Loucy (cell line): ENCODE results near the gene EVX1.
A peak's percentile ranks its signal among the peaks of the same experiment; 100 is the strongest.

Experiments used
- H2AFZ ChIP-seq: fragments of 200-600 bp; sonication (generic); 2 replicates; pipeline ENCODE4 v1.6.0; 2016; ENCODE audit warnings: antibody characterized with exemption, mild to moderate bottlenecking, low read length, moderate library complexity
- H3F3A ChIP-seq: fragments of 200-600 bp; 2 replicates; pipeline ENCODE4 v1.6.0; 2016; ENCODE audit warnings: antibody characterized with exemption, low read depth, mild to moderate bottlenecking
- H3K27me3 ChIP-seq: fragments of 200-600 bp; sonication (generic); 2 replicates; pipeline ENCODE4 v1.6.1; 2014; ENCODE audit warnings: low read length, mild to moderate bottlenecking; ENCODE audit not compliant: insufficient read depth, poor library complexity, severe bottlenecking
- H3K36me3 ChIP-seq: fragments of 200-600 bp; sonication (generic); 2 replicates; pipeline ENCODE4 v1.6.1; 2016; ENCODE audit warnings: low read length; ENCODE audit not compliant: insufficient read depth
- H3K4me1 ChIP-seq: fragments of 200-600 bp; sonication (generic); 2 replicates; pipeline ENCODE4 v1.5.1; 2014; ENCODE audit warnings: low read length, mild to moderate bottlenecking; ENCODE audit not compliant: insufficient read depth, poor library complexity, severe bottlenecking
- H3K4me2 ChIP-seq: fragments of 200-600 bp; sonication (generic); 2 replicates; pipeline ENCODE4 v1.6.0; 2014; ENCODE audit warnings: antibody characterized with exemption, low read length, low read depth, mild to moderate bottlenecking; ENCODE audit not compliant: poor library complexity, severe bottlenecking
- H3K4me3 ChIP-seq: fragments of 200-600 bp; sonication (generic); 2 replicates; pipeline ENCODE4 v1.5.1; 2014; ENCODE audit warnings: low read length, mild to moderate bottlenecking, mixed read lengths; ENCODE audit not compliant: poor library complexity, severe bottlenecking
- H3K79me2 ChIP-seq: fragments of 200-600 bp; sonication (generic); 2 replicates; pipeline ENCODE4 v1.6.1; 2014; ENCODE audit warnings: low read length; ENCODE audit not compliant: insufficient read depth
- H3K9ac ChIP-seq: fragments of 200-600 bp; sonication (generic); 2 replicates; pipeline ENCODE4 v1.6.0; 2014; ENCODE audit warnings: mild to moderate bottlenecking, low read depth, low read length, moderate library complexity; ENCODE audit not compliant: poor library complexity, severe bottlenecking
- H3K9me2 ChIP-seq: fragments of 200-600 bp; sonication (generic); replicated peaks from 2 replicates; pipeline ENCODE4 v1.6.1; 2016; ENCODE audit warnings: low read depth, low read length, mixed read lengths
- H3K9me3 ChIP-seq: fragments of 200-600 bp; sonication (generic); 2 replicates; pipeline ENCODE4 v1.6.1; 2014; ENCODE audit warnings: mild to moderate bottlenecking, antibody characterized with exemption, low read length, low read depth; ENCODE audit not compliant: insufficient read depth
- H4K20me1 ChIP-seq: fragments of 200-600 bp; sonication (generic); 2 replicates; pipeline ENCODE4 v1.6.0; 2014; ENCODE audit warnings: antibody characterized with exemption, low read length, mild to moderate bottlenecking; ENCODE audit not compliant: insufficient read depth, poor library complexity, severe bottlenecking
- CTCF ChIP-seq: fragments of 200-600 bp; sonication (generic); conservative IDR thresholded peaks from 2 replicates; pipeline ENCODE4 v1.5.1; 2014; ENCODE audit warnings: mild to moderate bottlenecking, antibody characterized with exemption, low read length
- EZH2phosphoT487 ChIP-seq: fragments of 200-600 bp; IDR thresholded peaks from 2 replicates; pipeline ENCODE4 v1.6.1; 2018; ENCODE audit warnings: antibody characterized with exemption, mild to moderate bottlenecking, moderate library complexity, borderline replicate concordance

EVX1 gene

GRCh38 chr7:27260211-27260610 is 17.6 kb downstream of the EVX1 start:
- Histone ChIP-seq H3K9me2 (no peaks in the 10 kb centered on the region), H3K27me3 (no peaks in the 10 kb centered on the region), H3K36me3 (no peaks in the 10 kb centered on the region), H3K9ac (no peak overlapping the region), H3K4me1 (peaks cover 9% of the 10 kb centered on the region), H3K4me3 (no peak overlapping the region), H4K20me1 (no peaks in the 10 kb centered on the region), H3K9me3 (no peaks in the 10 kb centered on the region), H3K4me2 (no peak overlapping the region), H3F3A (no peaks in the 10 kb centered on the region), H3K79me2 (no peaks in the 10 kb centered on the region), H2AFZ (no peak overlapping the region)
- TF ChIP-seq EZH2phosphoT487 (no peak), CTCF (no peak)

GRCh38 chr7:27262121-27262520 is 19.5 kb downstream of the EVX1 start:
- Histone ChIP-seq H4K20me1 (no peaks in the 10 kb centered on the region), H3K4me1 (peaks cover 9% of the 10 kb centered on the region), H3K36me3 (no peaks in the 10 kb centered on the region), H2AFZ (no peak overlapping the region), H3K4me2 (no peak overlapping the region), H3K79me2 (no peaks in the 10 kb centered on the region), H3K9ac (no peak overlapping the region), H3K9me2 (no peaks in the 10 kb centered on the region), H3K4me3 (no peak overlapping the region), H3K27me3 (no peaks in the 10 kb centered on the region), H3K9me3 (no peaks in the 10 kb centered on the region), H3F3A (no peaks in the 10 kb centered on the region)
- TF ChIP-seq EZH2phosphoT487 (no peak), CTCF (no peak)

DNA sequence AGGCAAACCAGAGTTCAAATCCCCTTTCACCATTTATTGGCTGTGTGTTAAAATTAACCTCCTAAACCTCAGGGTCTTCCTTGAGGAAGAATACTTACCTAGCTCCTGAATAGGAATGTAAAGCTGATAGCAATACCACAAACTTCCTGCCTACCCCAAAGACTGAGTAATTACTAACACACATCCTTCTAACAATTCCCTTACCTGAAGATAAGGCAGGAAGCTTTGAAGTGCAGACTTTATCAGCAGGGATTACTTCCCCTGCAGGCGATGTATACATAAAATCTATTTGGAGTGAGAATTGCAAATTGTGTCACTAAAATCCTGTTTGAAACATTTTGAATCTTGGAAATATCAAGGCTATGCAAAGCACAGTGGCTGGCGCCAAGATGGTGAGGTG is 21.2 kb downstream of the EVX1 start:
- H3F3A ChIP-seq, result no peaks in the 10 kb centered on the region
- H3K9me2 ChIP-seq, result no peaks in the 10 kb centered on the region
- H3K79me2 ChIP-seq, result no peaks in the 10 kb centered on the region
- H3K4me3 ChIP-seq, result no peak overlapping the region
- H3K9me3 ChIP-seq, result 0 out of 2 replicates have a peak, but pooled peaks cover under 1% of the 10 kb centered on the region
- no peaks in the 10 kb centered on the region for H3K36me3 ChIP-seq
- peaks cover 9% of the 10 kb centered on the region for H3K4me1 ChIP-seq
- peak overlapping the region; percentile 22 for H3K4me2 ChIP-seq
- no peak overlapping the region for H3K9ac ChIP-seq
- TF ChIP-seq EZH2phosphoT487 (no peak), CTCF (no peak)
- no peaks in the 10 kb centered on the region for H3K27me3 ChIP-seq
- H4K20me1 ChIP-seq, result no peaks in the 10 kb centered on the region
- no peak overlapping the region for H2AFZ ChIP-seq
